Airway epithelial cell (primary cell): ENCODE data around the gene COL5A3. TPM values are rescaled to one million over a fixed set of nuclear protein-coding genes. Genes with fewer than 3 reads are reported as not detected.

Experiments
- total RNA-seq: library from RNA; depleted of rRNA; stranded (reverse); fragments of >200 nt; gene quantifications from 2 replicates; pipeline ENCODE4 v1.2.3, GENCODE V29; 2015

Gene COL5A3
- total RNA-seq: 1.8 and 3.7 TPM in 2 replicates

GRCh38 chr19:10010247-10010691, at the start of gene COL5A3:
TSS of gene COL5A3 (minus strand) at chr19:10010504. CDS start at chr19:10010385, 119 bp downstream.

GRCh38 chr19:10013316-10013715, 3.0 kb upstream of the COL5A3 start, which contains the start of gene RDH8:
TSS of gene RDH8 (plus strand) at chr19:10013483. CDS start at chr19:10013498, 15 bp downstream.

GRCh38 chr19:9936326-9937000, 73.8 kb downstream of the COL5A3 start, which contains the start of gene OLFM2:
TSS of gene OLFM2 (minus strand) at chr19:9936515. CDS start at chr19:9936366, 149 bp downstream.

Other genes with a start within 250 kb of the COL5A3 start
- gene ZNF846, start 241.8 kb downstream of the COL5A3 start, total RNA-seq: 4.7 and 6.9 TPM in 2 replicates
- gene FBXL12, start 191.4 kb downstream of the COL5A3 start, total RNA-seq: 21.2 and 25.3 TPM in 2 replicates
- gene UBL5, start 182.6 kb downstream of the COL5A3 start, total RNA-seq: 721 and 932 TPM in 2 replicates
- 112 and 144 TPM in 2 replicates for gene PIN1, start 175.2 kb downstream of the COL5A3 start, total RNA-seq
- gene OLFM2, start 74.0 kb downstream of the COL5A3 start, total RNA-seq: 4.3 and 4.5 TPM in 2 replicates
- gene RDH8, start 3.0 kb upstream of the COL5A3 start, total RNA-seq: not detected in 2 replicates
- gene SHFL, start 75.8 kb upstream of the COL5A3 start, total RNA-seq: 6.9 and 9.8 TPM in 2 replicates
- gene ANGPTL6, start 92.2 kb upstream of the COL5A3 start, total RNA-seq: 0.14 TPM in 1 of 2 replicates, not detected in the other
- 41.8 and 53.1 TPM in 2 replicates for gene PPAN, start 95.9 kb upstream of the COL5A3 start, total RNA-seq
- gene P2RY11, start 101.2 kb upstream of the COL5A3 start, total RNA-seq: 3.5 and 3.7 TPM in 2 replicates
- 231 and 254 TPM in 2 replicates for gene EIF3G, start 109.4 kb upstream of the COL5A3 start, total RNA-seq
- 76.6 and 103 TPM in 2 replicates for gene DNMT1, start 184.4 kb upstream of the COL5A3 start, total RNA-seq
- 2.4 and 4.9 TPM in 2 replicates for gene S1PR2, start 220.8 kb upstream of the COL5A3 start, total RNA-seq
- 130 and 141 TPM in 2 replicates for gene MRPL4, start 241.7 kb upstream of the COL5A3 start, total RNA-seq